PFSK-1 (cell line): ENCODE data around the gene SPOCK3.

Experiments used
- FOXP2 ChIP-seq: optimal IDR thresholded peaks from 2 replicates; pipeline ENCODE3; 2011; ENCODE audit warnings: borderline replicate concordance, control low read depth, inconsistent platforms; ENCODE audit not compliant: insufficient read depth; ENCODE audit errors: extremely low read length, extremely low read depth
- POLR2AphosphoS5 ChIP-seq: IDR thresholded peaks from 2 replicates; pipeline ENCODE4 v1.6.1; 2012; ENCODE audit warnings: low read depth, mild to moderate bottlenecking, control low read depth, low read length, moderate library complexity
- REST ChIP-seq, 2 experiments: IDR thresholded peaks; 2 replicates each; pipeline versions ENCODE4 v1.6.1 to v1.8.0; 2011 to 2012; ENCODE audit warnings: low read depth in 2 of 2, low read length in 2 of 2, control low read depth in 1 of 2, inconsistent platforms in 1 of 2, mild to moderate bottlenecking in 1 of 2, moderate library complexity in 1 of 2; ENCODE audit not compliant: insufficient read depth in 1 of 2
- SIN3A ChIP-seq: IDR thresholded peaks from 2 replicates; pipeline ENCODE4 v1.6.1; 2012; ENCODE audit warnings: mild to moderate bottlenecking, low read length, moderate library complexity, borderline replicate concordance; ENCODE audit not compliant: insufficient read depth
- TAF1 ChIP-seq: IDR thresholded peaks from 2 replicates; pipeline ENCODE4 v1.6.1; 2012; ENCODE audit warnings: low read length, control low read depth, borderline replicate concordance; ENCODE audit not compliant: insufficient read depth

Gene SPOCK3

GRCh38 chr4:166965562-166965961 is 268.7 kb downstream of the SPOCK3 start:
- TF ChIP-seq REST (IDR thresholded peaks at IDR 0.05; ENCODE audit: insufficient read depth in 1 of 2, low read depth in 2 of 2, low read length in 2 of 2) (no peak), TAF1 (no peak), SIN3A (no peak), FOXP2 (no peak), POLR2AphosphoS5 (no peak)

GRCh38 chr4:166957451-166957850 is 276.8 kb downstream of the SPOCK3 start:
- TF ChIP-seq REST (IDR thresholded peaks at IDR 0.05; ENCODE audit: insufficient read depth in 1 of 2, low read depth in 2 of 2, low read length in 2 of 2) (no peak), POLR2AphosphoS5 (no peak), SIN3A (no peak), FOXP2 (no peak), TAF1 (no peak)

GRCh38 chr4:166956484-166956883 is 277.8 kb downstream of the SPOCK3 start:
- TF ChIP-seq FOXP2 = no peak
- TF ChIP-seq TAF1 = no peak
- no peak for TF ChIP-seq REST (IDR thresholded peaks at IDR 0.05; ENCODE audit: insufficient read depth in 1 of 2, low read depth in 2 of 2, low read length in 2 of 2)
- TF ChIP-seq SIN3A = no peak
- TF ChIP-seq POLR2AphosphoS5 = no peak

- TF ChIP-seq TAF1 = no peak
- no peak for TF ChIP-seq REST (IDR thresholded peaks at IDR 0.05; ENCODE audit: insufficient read depth in 1 of 2, low read depth in 2 of 2, low read length in 2 of 2)
- no peak for TF ChIP-seq SIN3A
- TF ChIP-seq FOXP2 = no peak
- TF ChIP-seq POLR2AphosphoS5 = no peak
Observed at GRCh38 chr4:166941629-166942028, 292.7 kb downstream of the SPOCK3 start.

- TF ChIP-seq SIN3A (no peak), REST (IDR thresholded peaks at IDR 0.05; ENCODE audit: insufficient read depth in 1 of 2, low read depth in 2 of 2, low read length in 2 of 2) (no peak), TAF1 (no peak), FOXP2 (no peak), POLR2AphosphoS5 (no peak)
Observed at GRCh38 chr4:166930464-166930863, 303.8 kb downstream of the SPOCK3 start.
